Measurements from ENCODE around the gene UBE2U.

DNA sequence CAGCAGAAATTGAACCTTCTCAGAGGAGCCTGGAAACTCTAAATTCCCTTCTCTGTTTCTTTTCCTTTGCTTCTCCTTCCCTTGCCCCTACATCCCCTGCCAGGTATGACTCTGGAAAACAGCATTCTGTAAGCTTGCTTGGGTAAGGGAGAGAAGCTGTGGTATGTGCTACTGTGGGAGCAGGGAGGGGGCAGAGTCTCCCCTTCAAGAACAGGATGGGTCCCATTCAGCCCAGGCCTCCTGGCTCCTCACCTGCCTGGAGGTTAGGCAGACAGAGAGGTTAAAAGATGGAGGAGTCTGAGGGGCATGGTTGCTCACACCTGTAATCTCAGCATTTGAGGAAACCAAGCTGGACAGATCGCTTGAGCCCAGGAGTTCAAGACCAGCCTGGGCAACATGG is 40.6 kb upstream of the UBE2U start:
- TF ChIP-seq, protein P1, sequence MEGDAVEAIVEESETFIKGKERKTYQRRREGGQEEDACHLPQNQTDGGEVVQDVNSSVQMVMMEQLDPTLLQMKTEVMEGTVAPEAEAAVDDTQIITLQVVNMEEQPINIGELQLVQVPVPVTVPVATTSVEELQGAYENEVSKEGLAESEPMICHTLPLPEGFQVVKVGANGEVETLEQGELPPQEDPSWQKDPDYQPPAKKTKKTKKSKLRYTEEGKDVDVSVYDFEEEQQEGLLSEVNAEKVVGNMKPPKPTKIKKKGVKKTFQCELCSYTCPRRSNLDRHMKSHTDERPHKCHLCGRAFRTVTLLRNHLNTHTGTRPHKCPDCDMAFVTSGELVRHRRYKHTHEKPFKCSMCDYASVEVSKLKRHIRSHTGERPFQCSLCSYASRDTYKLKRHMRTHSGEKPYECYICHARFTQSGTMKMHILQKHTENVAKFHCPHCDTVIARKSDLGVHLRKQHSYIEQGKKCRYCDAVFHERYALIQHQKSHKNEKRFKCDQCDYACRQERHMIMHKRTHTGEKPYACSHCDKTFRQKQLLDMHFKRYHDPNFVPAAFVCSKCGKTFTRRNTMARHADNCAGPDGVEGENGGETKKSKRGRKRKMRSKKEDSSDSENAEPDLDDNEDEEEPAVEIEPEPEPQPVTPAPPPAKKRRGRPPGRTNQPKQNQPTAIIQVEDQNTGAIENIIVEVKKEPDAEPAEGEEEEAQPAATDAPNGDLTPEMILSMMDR (conservative IDR thresholded peaks at IDR 0.05 in 1 of 2, IDR thresholded peaks at IDR 0.05 in 1 of 2; ENCODE audit: extremely low read depth in 1 of 2, insufficient read depth in 1 of 2, low read depth in 1 of 2, low read length in 2 of 2): no peak
- TF ChIP-seq EZH2 (IDR thresholded peaks at IDR 0.05; ENCODE audit: borderline replicate concordance, low read length): no peak

Data from mammary epithelial cell (primary cell).